K562 (cell line): ENCODE results near the gene ZNF747. TPM values are rescaled to one million over a fixed set of nuclear protein-coding genes. Genes with fewer than 3 reads are reported as not detected.

Experiments used
- ATAC-seq: fragments of 200-7000 bp; cut with Tn5 transposase; 3 replicates; pipeline ENCODE4 v1.9.1; 2020; ENCODE audit warnings: moderate library complexity
- BruUV-seq: library from RNA; stranded (reverse); fragments of 400-500 nt; replicated peaks from 2 replicates; lab custom pipeline; 2021; lab: Mats Ljungman, UMichigan
- CTCF ChIA-PET: fragments of 300-600 bp; formaldehyde crosslinking; extraction: SDS; loops from one replicate; lab custom pipeline; 2021; ENCODE audit warnings: low intra/inter-chr PET ratio; lab: Yijun Ruan, JAX
- POLR2A ChIA-PET: fragments of 300-600, 350-650 bp; sonication (Branson Sonifier 250); formaldehyde crosslinking; extraction: SDS; loops from one replicate; lab custom pipeline; 2021; ENCODE audit warnings: antibody characterized with exemption, inconsistent platforms; lab: Yijun Ruan, JAX
- DNase-seq, 4 experiments: peaks; one replicate each; pipeline versions ENCODE4 v3.0.0 to v3.0.0-alpha.2; 2011 to 2018; ENCODE audit warnings: low spot score in 3 of 4, mixed read lengths in 3 of 4; ENCODE audit errors: extremely low read depth in 1 of 4
- FAIRE-seq: peaks from 2 replicates; lab custom pipeline; 2011; peaks lifted over from hg19 to GRCh38; lab: Jason Lieb, UNC
- H2AFZ ChIP-seq: 2 replicates; pipeline ENCODE4 v1.6.0; 2011; ENCODE audit warnings: low read depth, low read length, control low read depth, inconsistent platforms
- H3K27ac ChIP-seq: fragments of 200-600 bp; 3 replicates; pipeline ENCODE4 v1.8.0; 2011; ENCODE audit warnings: low read depth, mild to moderate bottlenecking, control low read depth, inconsistent platforms, low read length, moderate library complexity, mixed read lengths; ENCODE audit errors: extremely low read depth
- H3K27me3 ChIP-seq, 2 experiments: fragments of 300-600 bp in 1 of 2; 2 replicates in 1 of 2; 3 replicates in 1 of 2; pipeline versions ENCODE4 v1.6.0 to v1.8.0; 2011; ENCODE audit warnings: inconsistent platforms in 2 of 2, low read length in 2 of 2, mild to moderate bottlenecking in 1 of 2, mixed read lengths in 1 of 2, moderate library complexity in 1 of 2; ENCODE audit not compliant: control insufficient read depth in 2 of 2, insufficient read depth in 2 of 2
- H3K36me3 ChIP-seq: fragments of 300-600 bp; 3 replicates; pipeline ENCODE4 v1.8.0; 2011; ENCODE audit warnings: mild to moderate bottlenecking, low read length, inconsistent platforms; ENCODE audit not compliant: control insufficient read depth, insufficient read depth
- H3K4me1 ChIP-seq, 2 experiments: fragments of 200-600 bp in 1 of 2; replicated peaks in 1 of 2; 2 replicates in 1 of 2; 3 replicates in 1 of 2; pipeline versions ENCODE4 v1.5.1 to v1.8.0; 2011; ENCODE audit warnings: inconsistent platforms in 2 of 2, low read length in 2 of 2, mild to moderate bottlenecking in 1 of 2, mixed read lengths in 1 of 2, moderate library complexity in 1 of 2; ENCODE audit not compliant: control insufficient read depth in 2 of 2, insufficient read depth in 2 of 2
- H3K4me2 ChIP-seq: 2 replicates; pipeline ENCODE4 v1.6.1; 2011; ENCODE audit warnings: low read length, control low read depth, inconsistent platforms, mixed read lengths; ENCODE audit not compliant: insufficient read depth
- H3K4me3 ChIP-seq: fragments of 200-600 bp; sonication (generic), shearing (Covaris generic); 2 replicates; pipeline ENCODE4 v1.5.1; 2016; ENCODE audit warnings: control low read depth, inconsistent platforms
- H3K79me2 ChIP-seq: fragments of 200-600 bp; 3 replicates; pipeline ENCODE4 v1.8.0; 2011; ENCODE audit warnings: low read length, inconsistent platforms; ENCODE audit not compliant: control insufficient read depth, insufficient read depth
- H3K9ac ChIP-seq, 2 experiments: 2 replicates each; pipeline versions ENCODE4 v1.6.0 to v1.6.1; 2011; ENCODE audit warnings: low read depth in 2 of 2, low read length in 2 of 2, control low read depth in 1 of 2, inconsistent platforms in 1 of 2, mild to moderate bottlenecking in 1 of 2, mixed read lengths in 1 of 2; ENCODE audit not compliant: insufficient read depth in 1 of 2
- H3K9me1 ChIP-seq: one replicate; pipeline ENCODE4 v1.6.0; 2011; ENCODE audit warnings: inconsistent platforms, mild to moderate bottlenecking, low read length, moderate library complexity; ENCODE audit not compliant: control insufficient read depth, insufficient read depth
- H3K9me3 ChIP-seq: replicated peaks from 2 replicates; pipeline ENCODE4 v1.5.1; 2011; ENCODE audit warnings: low read depth, low read length, inconsistent platforms; ENCODE audit not compliant: control insufficient read depth, insufficient read depth
- H4K20me1 ChIP-seq: replicated peaks from 2 replicates; pipeline ENCODE4 v1.6.1; 2011; ENCODE audit warnings: low read length, inconsistent platforms, mixed read lengths; ENCODE audit not compliant: control insufficient read depth, insufficient read depth
- FOS ChIP-seq: IDR thresholded peaks from 3 replicates; pipeline ENCODE4 v1.6.1; 2011; ENCODE audit not compliant: insufficient read length; ENCODE audit errors: extremely low read depth
- RBM14 ChIP-seq: fragments of 200-400 bp; formaldehyde crosslinking; IDR thresholded peaks from 2 replicates; pipeline ENCODE4 v1.6.1; 2018; ENCODE audit warnings: low read depth, mild to moderate bottlenecking, low read length, moderate library complexity, borderline replicate concordance; ENCODE audit not compliant: insufficient read depth
- WGBS: fragments of 100-300 bp; shearing (Covaris generic); methylation state at CpG from one replicate; pipeline ENCODE4 v1.1.6; 2016; ENCODE audit warnings: low coverage, mixed read lengths; ENCODE audit not compliant: insufficient coverage; ENCODE audit errors: missing lambda C conversion rate; 5-methylcytosine and 5-hydroxymethylcytosine counted together
- in situ Hi-C: fragments of 300-500 bp; cut with MboI; formaldehyde crosslinking; loops from 4 replicates; pipeline ENCODE4 v1.15.0; 2018; ENCODE audit warnings: inconsistent platforms, mixed read lengths
- intact Hi-C: fragments of 100-400 bp; cut with micrococcal nuclease; formaldehyde crosslinking; loops from 2 replicates; pipeline ENCODE4 v1.14.2; 2022
- polyA plus RNA-seq, 8 experiments: library from polyadenylated mRNA; depleted of rRNA in 4 of 8; stranded (reverse) in 5 of 8; unstranded in 3 of 8; fragments of >200 nt; fragmentation: Nextera tagmentation in 2 of 8; fragmentation: Illumina TruSeq in 1 of 8; extraction: Ambion mirVana in 2 of 8; extraction: Trizol in 1 of 8; gene quantifications; 2 replicates each; pipeline versions ENCODE4 v1.2.1 to v1.2.3, GENCODE V29; 2011 to 2014; ENCODE audit warnings: inconsistent platforms in 1 of 8, missing spikeins in 1 of 8
- total RNA-seq, 7 experiments: library from RNA; depleted of rRNA in 6 of 7; stranded (reverse); fragments of >200 nt in 6 of 7; fragmentation: Illumina TruSeq in 2 of 7; extraction: Trizol in 2 of 7; gene quantifications; 2 replicates each; pipeline versions ENCODE4 v1.2.1 to v1.2.3, GENCODE V29; 2011 to 2021; ENCODE audit warnings: low replicate concordance in 1 of 7

Gene ZNF747
- total and polyA plus RNA-seq, 9 of the 15 experiments (the other 6 are each of a cell fraction or from before 2014, with no cell fraction given): 0.14 to 3.3 (median 1.5) TPM

- Histone ChIP-seq H3K9me1 (no peaks in the 10 kb centered on the region), H4K20me1 (no peaks in the 10 kb centered on the region; the same call in 1 of the 2 replicates), H3K27me3 (no peaks in the 10 kb centered on the region), H3K4me3 (no peak overlapping the region), H3K9ac (peak overlapping the region in 1 of 2 experiments; percentile 10; a peak in 2 of 4 replicates), H2AFZ (no peak overlapping the region), H3K4me1 (peaks cover 29 to 58% of the 10 kb centered on the region in 2 experiments; a peak in 4 of 5 replicates), H3K4me2 (no peak overlapping the region), H3K9me3 (no peaks in the 10 kb centered on the region; the same call in 1 of the 2 replicates), H3K27ac (no peak overlapping the region), H3K36me3 (peaks cover 28% of the 10 kb centered on the region; the same call in 2 of the 3 replicates), H3K79me2 (peaks cover 30% of the 10 kb centered on the region)
- in situ Hi-C loops (no loop called here), intact Hi-C loops (no loop called here)
- DNase-seq: no peak
- 97% methylated on average over 4 of the region's 18 CpGs for WGBS
- TF ChIP-seq RBM14 (0 out of 2 replicates have a peak, but pooled peaks have one; percentile 3), FOS (no peak)
- CTCF ChIA-PET: no interaction called here
- POLR2A ChIA-PET: interaction anchor here (0.8 to 4.9 kb wide), 6 partner anchors 10 to 119 kb away, joined by 3 to 20 read pairs (median 4); partner anchors contain the start of genes ZNF688 and ZNF689
- no peak for FAIRE-seq
- no TSS peak for BruUV-seq
- no peak for ATAC-seq
Measured at GRCh38 chr16:30554557-30555314, 20.1 kb upstream of the ZNF747 start.
